Esophagus muscularis mucosa (tissue), 4 donors: ENCODE data around the gene TNC.

ENCODE experiments used
- EP300 ChIP-seq: sonication (generic); formaldehyde crosslinking; IDR thresholded peaks from one replicate; pipeline ENCODE4 v1.6.1; 2017; ENCODE audit warnings: antibody characterized with exemption
- POLR2A ChIP-seq: fragments of 450-650 bp; IDR thresholded peaks from one replicate; pipeline ENCODE4 v1.6.1; 2017; ENCODE audit warnings: antibody characterized with exemption, moderate library complexity, mild to moderate bottlenecking, low read depth
- POLR2AphosphoS5 ChIP-seq, 2 donors: sonication (generic); formaldehyde crosslinking; IDR thresholded peaks; one replicate each; pipeline ENCODE4 v1.6.1; 2017; ENCODE audit warnings: antibody characterized with exemption in 2 of 2
- TF ChIP-seq, protein P1 (sequence below), 3 experiments: fragments of 200-600 bp in 2 of 3; fragments of 450-650 bp in 1 of 3; sonication (generic) in 2 of 3; IDR thresholded peaks; one replicate each; pipeline ENCODE4 v1.5.1; 2017 to 2019; ENCODE audit warnings: antibody characterized with exemption in 3 of 3, mild to moderate bottlenecking in 2 of 3, moderate library complexity in 1 of 3

DNA sequence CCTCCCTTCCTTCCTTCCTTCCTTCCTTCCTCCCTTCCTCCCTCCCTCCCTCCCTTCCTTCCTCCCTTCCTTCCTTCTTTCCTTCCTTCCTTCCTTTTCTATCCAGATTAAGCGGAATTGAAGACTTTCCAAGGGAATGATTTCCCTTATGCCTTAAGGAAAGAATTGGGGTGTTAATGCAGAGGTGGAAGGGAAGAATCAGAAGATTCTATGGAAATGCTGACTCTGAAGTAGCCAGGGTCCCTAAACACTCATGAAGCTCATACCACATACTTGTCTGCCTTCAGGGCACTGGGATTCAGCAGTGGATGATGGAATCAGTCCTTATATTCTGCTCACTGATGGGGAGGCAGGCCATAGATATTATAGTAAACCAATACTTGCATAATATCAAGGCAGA, 48.2 kb downstream of the TNC start:
- TF ChIP-seq POLR2A (no peak), POLR2AphosphoS5 (IDR thresholded peaks at IDR 0.05) (no peak), EP300 (no peak)
- TF ChIP-seq, protein P1, sequence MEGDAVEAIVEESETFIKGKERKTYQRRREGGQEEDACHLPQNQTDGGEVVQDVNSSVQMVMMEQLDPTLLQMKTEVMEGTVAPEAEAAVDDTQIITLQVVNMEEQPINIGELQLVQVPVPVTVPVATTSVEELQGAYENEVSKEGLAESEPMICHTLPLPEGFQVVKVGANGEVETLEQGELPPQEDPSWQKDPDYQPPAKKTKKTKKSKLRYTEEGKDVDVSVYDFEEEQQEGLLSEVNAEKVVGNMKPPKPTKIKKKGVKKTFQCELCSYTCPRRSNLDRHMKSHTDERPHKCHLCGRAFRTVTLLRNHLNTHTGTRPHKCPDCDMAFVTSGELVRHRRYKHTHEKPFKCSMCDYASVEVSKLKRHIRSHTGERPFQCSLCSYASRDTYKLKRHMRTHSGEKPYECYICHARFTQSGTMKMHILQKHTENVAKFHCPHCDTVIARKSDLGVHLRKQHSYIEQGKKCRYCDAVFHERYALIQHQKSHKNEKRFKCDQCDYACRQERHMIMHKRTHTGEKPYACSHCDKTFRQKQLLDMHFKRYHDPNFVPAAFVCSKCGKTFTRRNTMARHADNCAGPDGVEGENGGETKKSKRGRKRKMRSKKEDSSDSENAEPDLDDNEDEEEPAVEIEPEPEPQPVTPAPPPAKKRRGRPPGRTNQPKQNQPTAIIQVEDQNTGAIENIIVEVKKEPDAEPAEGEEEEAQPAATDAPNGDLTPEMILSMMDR (IDR thresholded peaks at IDR 0.05) = no peak
